ENCODE results near the gene PILRA. TPM values are rescaled to one million over a fixed set of nuclear protein-coding genes. Genes with fewer than 3 reads are reported as not detected.

Gene PILRA
- total RNA-seq, 1 donor from 2014 or later, result 36.9 TPM

DNA sequence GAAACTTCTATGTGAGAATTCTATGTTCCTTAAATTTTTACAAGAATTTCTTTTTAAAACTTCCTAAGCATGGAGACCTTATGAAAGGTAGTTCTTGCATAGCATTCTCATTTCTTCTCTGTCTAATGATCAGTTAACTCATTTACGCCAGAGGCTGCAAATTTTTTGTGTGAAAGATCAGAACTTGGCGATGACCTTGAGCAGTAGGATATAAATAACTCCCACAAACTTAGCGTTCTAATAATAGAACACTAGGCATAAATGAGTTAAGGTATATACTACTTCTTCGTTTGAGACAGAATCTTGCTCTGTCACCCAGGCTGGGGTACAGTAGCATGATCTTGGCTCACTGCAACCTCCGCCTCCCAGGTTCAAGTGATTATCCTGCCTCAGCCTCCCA, 13.7 kb downstream of the PILRA start:
- TF ChIP-seq, protein P1, sequence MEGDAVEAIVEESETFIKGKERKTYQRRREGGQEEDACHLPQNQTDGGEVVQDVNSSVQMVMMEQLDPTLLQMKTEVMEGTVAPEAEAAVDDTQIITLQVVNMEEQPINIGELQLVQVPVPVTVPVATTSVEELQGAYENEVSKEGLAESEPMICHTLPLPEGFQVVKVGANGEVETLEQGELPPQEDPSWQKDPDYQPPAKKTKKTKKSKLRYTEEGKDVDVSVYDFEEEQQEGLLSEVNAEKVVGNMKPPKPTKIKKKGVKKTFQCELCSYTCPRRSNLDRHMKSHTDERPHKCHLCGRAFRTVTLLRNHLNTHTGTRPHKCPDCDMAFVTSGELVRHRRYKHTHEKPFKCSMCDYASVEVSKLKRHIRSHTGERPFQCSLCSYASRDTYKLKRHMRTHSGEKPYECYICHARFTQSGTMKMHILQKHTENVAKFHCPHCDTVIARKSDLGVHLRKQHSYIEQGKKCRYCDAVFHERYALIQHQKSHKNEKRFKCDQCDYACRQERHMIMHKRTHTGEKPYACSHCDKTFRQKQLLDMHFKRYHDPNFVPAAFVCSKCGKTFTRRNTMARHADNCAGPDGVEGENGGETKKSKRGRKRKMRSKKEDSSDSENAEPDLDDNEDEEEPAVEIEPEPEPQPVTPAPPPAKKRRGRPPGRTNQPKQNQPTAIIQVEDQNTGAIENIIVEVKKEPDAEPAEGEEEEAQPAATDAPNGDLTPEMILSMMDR (IDR thresholded peaks at IDR 0.05), result no peak
- intact Hi-C loops (cut with DNase I), result no loop called here
- H3K27ac ChIP-seq, result no peak overlapping the region
- no peak overlapping the region for H3K4me3 ChIP-seq
- no peaks in the 10 kb centered on the region for H3K27me3 ChIP-seq
- no peaks in the 10 kb centered on the region for H3K4me1 ChIP-seq
- DNase-seq, result no peak
- H3K9me3 ChIP-seq, result no peaks in the 10 kb centered on the region
- ATAC-seq, result no peak
- H3K36me3 ChIP-seq, result no peaks in the 10 kb centered on the region

DNA sequence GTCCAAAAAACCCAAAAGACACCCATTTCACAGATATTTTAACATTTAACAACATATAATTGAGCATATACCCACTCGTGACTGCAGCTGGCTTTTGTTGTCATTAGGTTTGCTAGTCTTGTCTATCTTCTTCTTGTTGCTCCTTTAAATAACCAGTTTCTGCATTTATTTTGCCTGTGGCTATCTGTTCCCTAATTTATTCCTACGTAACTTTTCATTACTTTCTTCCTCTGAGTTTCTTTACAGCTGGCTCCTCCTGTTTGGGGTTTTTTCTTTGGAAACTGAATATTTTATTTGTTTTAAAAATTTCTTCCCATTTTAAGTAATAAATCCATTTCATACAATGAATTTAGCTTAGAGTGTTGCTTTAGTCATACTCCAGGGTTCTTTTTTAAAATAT, 14.4 kb downstream of the PILRA start:
- DNase-seq (no peak), ATAC-seq (no peak)
- no peaks in the 10 kb centered on the region for H3K4me1 ChIP-seq
- no peak overlapping the region for H3K27ac ChIP-seq
- no peaks in the 10 kb centered on the region for H3K27me3 ChIP-seq
- intact Hi-C loops (cut with DNase I), result no loop called here
- no peaks in the 10 kb centered on the region for H3K36me3 ChIP-seq
- H3K9me3 ChIP-seq, result no peaks in the 10 kb centered on the region
- no peak overlapping the region for H3K4me3 ChIP-seq
- TF ChIP-seq, protein P1 (IDR thresholded peaks at IDR 0.05), result no peak

DNA sequence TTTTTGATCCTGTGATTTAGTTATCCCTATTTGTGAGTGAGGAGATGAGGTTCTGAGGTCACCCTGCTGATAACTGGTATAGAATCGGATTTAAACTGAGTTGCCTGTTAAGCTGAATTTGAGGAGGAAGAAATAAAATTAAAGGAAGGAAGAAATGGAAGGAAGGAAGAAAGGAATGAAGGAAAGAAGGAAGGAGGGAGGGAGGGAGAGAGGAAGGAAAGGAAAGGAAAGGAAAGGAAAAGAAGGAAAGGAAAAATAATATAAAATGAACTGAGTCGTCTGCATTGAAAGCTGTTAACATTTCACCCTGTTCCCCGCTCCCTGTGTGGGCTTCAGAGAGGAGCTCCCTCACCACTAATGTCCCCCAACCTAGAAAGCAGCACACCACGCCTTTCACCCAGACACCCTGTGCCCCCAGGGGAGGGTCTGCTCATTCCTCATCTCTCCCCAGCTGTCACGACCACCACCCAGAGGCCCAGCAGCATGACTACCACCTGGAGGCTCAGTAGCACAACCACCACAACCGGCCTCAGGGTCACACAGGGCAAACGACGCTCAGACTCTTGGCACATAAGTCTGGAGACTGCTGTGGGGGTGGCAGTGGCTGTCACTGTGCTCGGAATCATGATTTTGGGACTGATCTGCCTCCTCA, 16.3 kb downstream of the PILRA start:
- no peak for ATAC-seq
- TF ChIP-seq, protein P1 (IDR thresholded peaks at IDR 0.05), result no peak
- intact Hi-C loops (cut with DNase I), result no loop called here

DNA sequence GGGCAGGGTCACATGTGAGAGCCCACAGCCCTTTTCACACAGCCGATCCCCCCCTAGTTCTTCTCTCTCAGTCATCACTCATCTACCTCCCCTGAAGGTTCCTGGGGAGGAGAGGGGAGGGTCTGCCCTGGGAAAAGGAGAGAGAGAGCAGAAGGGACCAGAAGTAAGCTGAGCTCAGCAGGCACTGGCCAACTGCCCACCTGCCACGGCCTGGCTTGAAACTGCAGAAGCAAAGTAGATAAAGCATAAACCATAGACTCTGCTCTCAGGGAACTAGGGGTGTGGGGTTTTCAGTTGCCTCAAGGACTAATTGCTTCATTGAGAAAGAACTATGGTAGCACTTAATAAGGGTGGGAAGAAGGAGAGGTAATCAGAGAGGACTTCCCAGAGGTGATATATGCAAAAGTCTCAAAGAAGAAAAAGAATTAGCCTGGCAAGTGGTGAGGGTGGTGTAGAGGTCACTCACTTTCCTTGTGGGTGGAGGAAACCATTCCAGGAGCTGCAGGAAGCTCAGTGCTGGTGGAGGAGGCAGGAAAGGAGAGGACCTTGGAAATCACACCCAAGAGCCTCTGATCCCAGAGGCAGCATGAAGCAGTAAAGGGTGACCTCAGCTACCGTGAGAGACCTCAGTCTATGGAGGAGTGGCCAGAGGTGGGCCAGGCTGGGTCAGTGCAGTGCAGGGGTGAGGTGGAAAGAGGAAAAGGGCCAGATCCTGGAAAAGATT, 17.2 kb downstream of the PILRA start:
- intact Hi-C loops (cut with DNase I), result no loop called here
- Histone ChIP-seq H3K4me1 (no peaks in the 10 kb centered on the region), H3K27ac (no peak overlapping the region), H3K27me3 (no peaks in the 10 kb centered on the region), H3K9me3 (no peaks in the 10 kb centered on the region), H3K4me3 (no peak overlapping the region), H3K36me3 (no peaks in the 10 kb centered on the region)
- TF ChIP-seq, protein P1 (IDR thresholded peaks at IDR 0.05), result no peak
- DNase-seq, result no peak
- no peak for ATAC-seq

More for the DNA sequence above, 16.3 kb downstream of the PILRA start:
- no peaks in the 10 kb centered on the region for H3K27me3 ChIP-seq
- no peak for DNase-seq
- H3K4me1 ChIP-seq, result no peaks in the 10 kb centered on the region
- H3K36me3 ChIP-seq, result no peaks in the 10 kb centered on the region
- no peak overlapping the region for H3K4me3 ChIP-seq
- H3K9me3 ChIP-seq, result no peaks in the 10 kb centered on the region
- no peak overlapping the region for H3K27ac ChIP-seq

DNA sequence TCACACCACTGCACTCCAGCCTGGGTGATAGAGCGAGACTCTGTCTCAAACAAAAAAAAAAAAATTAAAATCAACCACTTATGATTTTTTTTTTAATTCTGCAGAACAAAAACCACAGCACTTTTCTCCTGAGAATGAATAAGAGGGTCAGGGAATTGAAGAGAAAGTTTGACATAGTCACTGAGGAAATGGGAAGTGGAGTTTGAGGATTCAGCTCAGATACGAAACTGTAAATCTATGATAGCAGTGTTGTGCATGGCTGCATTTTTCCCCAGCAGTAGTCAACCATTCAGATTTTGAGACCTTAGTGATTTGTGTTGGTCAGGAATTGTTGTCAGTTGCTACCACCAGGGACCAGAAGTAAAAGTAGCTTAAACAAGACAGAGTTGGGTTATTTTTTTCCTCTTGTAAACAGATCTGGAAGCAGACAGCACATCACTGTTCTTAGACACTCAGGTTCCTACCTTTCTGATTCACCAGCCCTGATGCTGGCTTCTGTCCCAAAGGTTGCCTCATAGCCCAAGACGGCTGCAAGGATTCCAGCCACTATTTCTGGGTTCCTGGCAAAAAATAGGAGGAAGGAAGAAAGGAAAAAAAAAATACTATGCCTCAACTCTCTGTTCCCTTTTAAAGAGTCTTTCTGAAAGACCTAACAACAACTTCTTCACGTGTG, 20.1 kb downstream of the PILRA start:
- Histone ChIP-seq H3K9me3 (no peaks in the 10 kb centered on the region), H3K4me3 (no peak overlapping the region), H3K27ac (no peak overlapping the region), H3K36me3 (no peaks in the 10 kb centered on the region), H3K4me1 (no peaks in the 10 kb centered on the region), H3K27me3 (no peaks in the 10 kb centered on the region)
- TF ChIP-seq, protein P1 (IDR thresholded peaks at IDR 0.05), result no peak
- DNase-seq (no peak), ATAC-seq (no peak)
- intact Hi-C loops (cut with DNase I), result no loop called here
